Measurements from ENCODE around the gene JADE3. TPM values are rescaled to one million over a fixed set of nuclear protein-coding genes. Genes with fewer than 3 reads are reported as not detected.

Gene JADE3
- 22.5 and 23.4 TPM in 2 replicates for total RNA-seq
- long read RNA-seq, full-length matches to known transcripts: 8 of 11 reads
- long read RNA-seq, partial matches to known transcripts: 1 of 11 reads
- long read RNA-seq, other reads (novel, unspliced or antisense): 2 of 11 reads

GRCh38 chrX:46912098-46912602, at the start of gene JADE3:
JADE3 (plus strand) TSS chrX:46912421; CDS start chrX:46984895, 72,474 bp downstream.
- DNase-seq (ENCODE audit: low spot score, unreplicated experiment): peak; percentile 54
- Mint-ChIP-seq H3K4me1 (ENCODE audit: low read depth) (peaks cover 18% of the 10 kb centered on the region), H3K36me3 (ENCODE audit: insufficient read depth) (no peaks in the 10 kb centered on the region), H3K27ac (peak within 1 kb of the TSS; percentile 94), H3K4me3 (ENCODE audit: low read depth) (peak within 1 kb of the TSS; percentile 88), H3K9me3 (ENCODE audit: low read depth) (peaks cover 4% of the 10 kb centered on the region), H3K27me3 (no peaks in the 10 kb centered on the region)
- no peak for TF ChIP-seq CTCF (IDR thresholded peaks at IDR 0.05; ENCODE audit: unreplicated experiment)

DNA sequence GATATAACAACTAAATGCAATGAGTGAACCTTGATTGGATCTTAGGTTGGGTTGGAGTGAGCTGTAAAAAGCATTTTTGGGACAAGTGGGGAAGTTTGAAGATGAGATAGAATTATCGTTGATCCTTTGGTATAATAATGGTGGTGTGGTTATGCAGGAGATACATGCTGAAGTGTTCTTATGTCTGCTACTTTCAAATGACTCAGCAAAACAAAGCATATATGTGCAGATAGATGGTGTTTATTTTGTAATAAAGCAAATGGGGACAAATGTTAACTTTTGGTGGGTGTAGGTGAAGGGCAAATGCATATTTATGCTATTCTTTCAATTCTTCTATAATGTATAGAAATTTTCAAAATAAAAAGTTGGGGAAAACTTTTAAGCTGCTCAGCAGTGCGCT, 49.1 kb upstream of the JADE3 start:
- Mint-ChIP-seq H3K27me3 (no peaks in the 10 kb centered on the region), H3K9me3 (ENCODE audit: low read depth) (peaks cover 29% of the 10 kb centered on the region), H3K36me3 (ENCODE audit: insufficient read depth) (peaks cover 20% of the 10 kb centered on the region), H3K4me3 (ENCODE audit: low read depth) (no peak overlapping the region), H3K4me1 (ENCODE audit: low read depth) (no peaks in the 10 kb centered on the region), H3K27ac (no peak overlapping the region)
- DNase-seq (ENCODE audit: low spot score, unreplicated experiment): no peak
- no peak for TF ChIP-seq CTCF (IDR thresholded peaks at IDR 0.05; ENCODE audit: unreplicated experiment)

GRCh38 chrX:46864606-46865005, 47.6 kb upstream of the JADE3 start:
- Mint-ChIP-seq H3K4me1 (ENCODE audit: low read depth) (no peaks in the 10 kb centered on the region), H3K4me3 (ENCODE audit: low read depth) (no peak overlapping the region), H3K27ac (no peak overlapping the region), H3K9me3 (ENCODE audit: low read depth) (peaks cover 29% of the 10 kb centered on the region), H3K27me3 (no peaks in the 10 kb centered on the region), H3K36me3 (ENCODE audit: insufficient read depth) (peaks cover 19% of the 10 kb centered on the region)
- DNase-seq (ENCODE audit: low spot score, unreplicated experiment): no peak
- TF ChIP-seq CTCF (IDR thresholded peaks at IDR 0.05; ENCODE audit: unreplicated experiment): no peak

GRCh38 chrX:46865281-46865680, 46.9 kb upstream of the JADE3 start:
- TF ChIP-seq CTCF (IDR thresholded peaks at IDR 0.05; ENCODE audit: unreplicated experiment): no peak
- Mint-ChIP-seq H3K4me1 (ENCODE audit: low read depth) (no peaks in the 10 kb centered on the region), H3K27ac (no peak overlapping the region), H3K4me3 (ENCODE audit: low read depth) (no peak overlapping the region), H3K27me3 (no peaks in the 10 kb centered on the region), H3K9me3 (ENCODE audit: low read depth) (peaks cover 26% of the 10 kb centered on the region), H3K36me3 (ENCODE audit: insufficient read depth) (peaks cover 19% of the 10 kb centered on the region)
- DNase-seq (ENCODE audit: low spot score, unreplicated experiment): no peak

- no peak for DNase-seq (ENCODE audit: low spot score, unreplicated experiment)
- TF ChIP-seq CTCF (IDR thresholded peaks at IDR 0.05; ENCODE audit: unreplicated experiment): no peak
- Mint-ChIP-seq H3K4me1 (ENCODE audit: low read depth) (no peaks in the 10 kb centered on the region), H3K9me3 (ENCODE audit: low read depth) (peaks cover 24% of the 10 kb centered on the region), H3K36me3 (ENCODE audit: insufficient read depth) (peaks cover 19% of the 10 kb centered on the region), H3K4me3 (ENCODE audit: low read depth) (no peak overlapping the region), H3K27me3 (no peaks in the 10 kb centered on the region), H3K27ac (no peak overlapping the region)
These were observed 45.5 kb upstream of the JADE3 start for GRCh38 chrX:46866726-46867125.
